ENCODE results near the gene GPR158. TPM values are rescaled to one million over a fixed set of nuclear protein-coding genes. Genes with fewer than 3 reads are reported as not detected.

GPR158 gene
- total and polyA plus RNA-seq, 2 of the 8 experiments (the other 6 are each of a cell fraction or from before 2014, with no cell fraction given), result 0.14 to 0.78 TPM

DNA sequence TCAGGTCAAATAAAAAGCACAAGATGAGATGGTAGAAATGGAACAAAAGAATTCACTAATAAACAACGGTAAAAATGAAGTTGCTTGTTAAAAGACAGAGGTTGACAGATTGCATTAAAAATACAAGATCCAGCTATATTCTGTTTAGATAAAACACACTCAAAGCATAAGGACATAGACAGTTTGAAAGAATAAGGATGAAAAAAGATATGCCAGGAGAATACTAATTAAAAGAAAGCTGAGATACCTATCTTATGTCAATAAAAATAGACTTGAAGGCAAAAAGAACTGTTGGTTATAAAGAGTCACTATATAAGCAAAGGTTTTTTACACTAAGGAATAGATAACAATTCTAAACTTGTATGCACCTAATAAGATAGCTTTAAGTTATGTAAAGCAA is 105.3 kb downstream of the GPR158 start (continued):
- TF ChIP-seq, protein P1, sequence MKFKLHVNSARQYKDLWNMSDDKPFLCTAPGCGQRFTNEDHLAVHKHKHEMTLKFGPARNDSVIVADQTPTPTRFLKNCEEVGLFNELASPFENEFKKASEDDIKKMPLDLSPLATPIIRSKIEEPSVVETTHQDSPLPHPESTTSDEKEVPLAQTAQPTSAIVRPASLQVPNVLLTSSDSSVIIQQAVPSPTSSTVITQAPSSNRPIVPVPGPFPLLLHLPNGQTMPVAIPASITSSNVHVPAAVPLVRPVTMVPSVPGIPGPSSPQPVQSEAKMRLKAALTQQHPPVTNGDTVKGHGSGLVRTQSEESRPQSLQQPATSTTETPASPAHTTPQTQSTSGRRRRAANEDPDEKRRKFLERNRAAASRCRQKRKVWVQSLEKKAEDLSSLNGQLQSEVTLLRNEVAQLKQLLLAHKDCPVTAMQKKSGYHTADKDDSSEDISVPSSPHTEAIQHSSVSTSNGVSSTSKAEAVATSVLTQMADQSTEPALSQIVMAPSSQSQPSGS (IDR thresholded peaks at IDR 0.05; ENCODE audit: low read length), result no peak
- TF ChIP-seq TCF12 (IDR thresholded peaks at IDR 0.05; ENCODE audit: low read depth, low read length) (no peak), GABPA (IDR thresholded peaks at IDR 0.05; ENCODE audit: borderline replicate concordance, insufficient read depth, low read length) (no peak), JUND (IDR thresholded peaks at IDR 0.05; ENCODE audit: low read length) (no peak), KDM4A (IDR thresholded peaks at IDR 0.05; ENCODE audit: low read depth, low read length, severe bottlenecking) (no peak), FOSL1 (IDR thresholded peaks at IDR 0.05; ENCODE audit: insufficient read depth, low read depth, low read length) (no peak), CREB1 (IDR thresholded peaks at IDR 0.05) (no peak)
